Breast epithelium (tissue), 3 donors: ENCODE results near the gene LDLRAD4.

Experiments used
- CTCF ChIP-seq, 3 donors: fragments of 450-650 bp; IDR thresholded peaks; one replicate each; pipeline ENCODE4 v1.5.1; 2016 to 2017; ENCODE audit warnings: antibody characterized with exemption in 3 of 3, mild to moderate bottlenecking in 3 of 3, moderate library complexity in 3 of 3
- POLR2A ChIP-seq: fragments of 450-650 bp; IDR thresholded peaks from one replicate; pipeline ENCODE4 v1.6.1; 2016; ENCODE audit warnings: antibody characterized with exemption, mild to moderate bottlenecking, moderate library complexity
- POLR2AphosphoS5 ChIP-seq, 3 donors: sonication (generic); formaldehyde crosslinking; IDR thresholded peaks; one replicate each; pipeline ENCODE4 v1.6.1; 2017; ENCODE audit warnings: antibody characterized with exemption in 3 of 3

GRCh38 chr18:13217466-13217961 is 1.0 kb upstream of the LDLRAD4 start:
- TF ChIP-seq CTCF (IDR thresholded peaks at IDR 0.05) (no peak), POLR2A (no peak), POLR2AphosphoS5 (IDR thresholded peaks at IDR 0.05) (no peak)
